ENCODE measurements around the gene CYYR1.

Gene CYYR1

DNA sequence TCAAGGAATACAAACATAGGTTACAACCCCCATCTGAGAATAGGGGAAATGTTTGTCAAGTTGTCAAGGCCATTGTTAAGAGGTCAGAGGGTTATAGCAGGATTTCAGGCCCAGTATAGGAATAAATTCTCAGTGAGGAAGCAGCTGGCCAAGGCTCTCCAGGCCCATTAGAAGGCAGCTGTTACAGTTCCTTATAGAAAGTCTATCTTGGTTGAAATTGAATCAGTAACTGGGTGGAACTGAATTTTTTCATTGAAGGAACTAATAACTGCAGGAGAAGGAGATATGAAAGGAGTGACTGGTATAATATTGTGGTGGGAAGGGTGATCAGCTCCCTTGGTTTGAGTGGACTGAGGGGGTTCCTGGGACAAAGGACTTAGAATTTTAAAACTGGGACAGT lies 134.1 kb downstream of the CYYR1 start:
- no peak for DNase-seq (ENCODE audit: low read depth in 4 of 4, low spot score in 1 of 4)

DNA sequence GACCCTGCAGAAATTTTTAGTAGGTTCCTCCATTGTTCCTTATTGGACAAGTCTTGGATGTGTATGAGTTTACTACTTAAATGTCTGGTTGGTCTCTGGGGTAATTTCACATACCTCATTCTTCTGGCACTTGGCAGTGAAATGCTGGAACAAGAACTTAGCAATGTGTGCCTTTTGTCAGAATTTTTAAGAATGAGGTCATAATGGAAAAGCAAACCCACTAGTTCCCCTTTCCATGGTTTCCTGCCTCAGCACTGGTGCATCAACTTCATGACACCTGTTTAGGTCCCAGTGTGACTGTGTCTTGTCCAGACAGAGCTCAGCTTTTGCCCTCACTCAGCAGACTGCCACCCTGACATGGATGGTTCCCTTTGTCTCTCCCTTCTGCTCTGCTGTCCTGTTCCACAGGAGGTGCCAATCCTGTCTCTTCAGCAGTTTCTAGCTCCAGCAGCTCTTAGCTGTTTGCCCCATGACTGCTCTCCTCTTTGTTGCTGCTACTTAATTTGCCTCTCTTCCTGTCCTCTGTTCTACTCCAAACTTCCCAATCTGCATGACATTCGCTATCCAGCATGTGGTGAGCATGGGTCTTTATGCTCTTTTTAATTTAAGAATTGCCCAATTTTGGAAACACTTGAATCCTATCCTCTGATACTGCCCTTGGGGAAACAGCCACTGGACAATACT lies 135.6 kb downstream of the CYYR1 start:
- DNase-seq (ENCODE audit: low read depth in 4 of 4, low spot score in 1 of 4) = no peak

DNA sequence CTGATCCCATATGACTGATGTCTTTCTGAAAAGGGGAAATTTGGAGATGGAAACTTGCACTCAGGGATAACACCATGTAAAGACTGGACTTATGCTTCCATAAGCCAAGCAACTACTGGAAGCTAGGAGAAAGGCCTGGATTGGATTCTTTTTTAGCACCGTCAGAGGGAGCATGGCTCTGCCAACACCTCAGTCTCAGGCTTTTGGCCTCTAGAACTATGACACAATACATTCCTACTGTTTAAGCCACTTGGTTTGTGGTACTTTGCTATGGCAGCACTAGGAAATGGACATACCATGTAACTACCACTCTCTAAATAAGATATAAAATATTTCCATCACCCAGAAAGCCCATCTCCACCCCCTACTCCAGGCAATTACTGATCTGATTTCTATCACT lies 139.7 kb downstream of the CYYR1 start:
- DNase-seq (ENCODE audit: low read depth in 4 of 4, low spot score in 1 of 4) = no peak

DNA sequence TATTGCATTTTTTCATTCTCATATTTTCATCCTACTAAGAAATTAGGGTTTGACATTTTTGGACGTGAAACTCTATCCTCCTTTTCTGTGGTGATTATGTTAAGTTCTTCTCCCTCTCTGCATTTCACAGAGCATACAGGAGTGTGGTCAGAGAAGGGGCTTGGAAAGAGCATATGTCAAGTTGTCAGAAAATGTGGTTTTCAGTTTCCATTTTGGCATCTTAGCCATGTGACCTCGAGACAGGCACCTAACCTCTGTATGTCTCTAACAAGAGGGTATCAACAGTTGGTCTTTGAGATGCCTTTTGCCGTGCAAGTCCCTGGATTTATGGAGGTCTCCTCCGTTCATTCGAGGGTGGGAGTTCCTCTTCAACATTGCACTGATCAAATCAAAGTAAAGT lies 140.7 kb downstream of the CYYR1 start:
- no peak for DNase-seq (ENCODE audit: low read depth in 4 of 4, low spot score in 1 of 4)

DNA sequence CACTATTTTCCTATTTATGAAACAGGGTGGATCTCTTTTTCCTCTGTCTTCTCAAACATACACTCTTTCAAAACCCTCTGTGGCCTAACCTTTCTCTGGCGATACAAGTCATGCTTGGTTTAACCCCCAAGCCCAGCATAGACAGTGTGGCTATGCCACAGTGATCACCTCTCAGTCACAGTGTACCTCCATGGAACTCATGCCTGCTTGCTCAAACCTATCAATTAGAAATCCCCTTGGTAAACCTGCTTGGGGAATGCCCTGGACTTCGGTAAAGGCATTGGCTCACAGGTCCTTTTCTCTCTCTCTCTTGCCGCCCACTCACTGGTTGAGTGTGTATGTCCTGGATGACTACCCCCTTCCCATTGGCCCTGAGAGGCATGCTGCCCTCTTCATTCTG lies 147.5 kb downstream of the CYYR1 start:
- no peak for DNase-seq (ENCODE audit: low read depth in 4 of 4, low spot score in 1 of 4)

DNA sequence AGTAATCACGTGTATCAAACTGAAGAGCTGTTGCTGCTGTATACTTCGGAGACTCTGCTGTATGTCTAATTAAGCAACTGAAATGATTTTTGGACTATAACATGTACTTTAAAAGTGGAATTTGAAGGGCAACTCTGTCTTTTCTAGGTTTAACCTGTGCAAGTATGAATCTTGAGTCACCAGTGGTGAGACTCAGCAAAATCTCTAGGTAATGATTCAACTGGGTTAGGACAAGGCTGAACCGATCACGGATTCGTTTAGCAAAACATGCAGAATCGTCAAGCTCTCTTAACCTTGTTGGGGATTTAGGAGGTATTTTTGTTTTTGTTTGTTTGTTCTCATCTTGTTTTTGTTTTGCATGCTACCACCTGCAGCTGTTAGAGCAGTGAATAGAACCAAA lies 149.6 kb downstream of the CYYR1 start:
- DNase-seq (ENCODE audit: low read depth in 4 of 4, low spot score in 1 of 4) = no peak

DNA sequence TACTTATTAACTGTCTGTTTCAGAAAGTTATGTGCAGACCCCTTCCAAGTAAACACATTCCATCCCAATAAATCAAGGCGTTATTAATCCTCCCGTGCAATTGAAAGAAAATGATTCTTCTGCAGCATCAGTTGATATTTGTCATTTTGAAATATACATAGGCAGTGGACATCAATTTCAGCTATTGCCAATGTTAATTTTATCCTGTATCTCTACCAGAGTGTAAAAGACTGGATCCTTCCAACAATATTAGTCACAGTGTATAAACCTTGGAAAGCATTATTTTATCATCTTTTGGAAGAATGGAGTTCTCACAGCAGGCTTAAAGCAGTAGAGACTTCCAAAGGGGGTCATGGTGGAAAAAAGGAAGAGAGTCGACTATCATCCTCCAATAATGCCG lies 150.4 kb downstream of the CYYR1 start:
- DNase-seq (ENCODE audit: low read depth in 4 of 4, low spot score in 1 of 4) = no peak

DNA sequence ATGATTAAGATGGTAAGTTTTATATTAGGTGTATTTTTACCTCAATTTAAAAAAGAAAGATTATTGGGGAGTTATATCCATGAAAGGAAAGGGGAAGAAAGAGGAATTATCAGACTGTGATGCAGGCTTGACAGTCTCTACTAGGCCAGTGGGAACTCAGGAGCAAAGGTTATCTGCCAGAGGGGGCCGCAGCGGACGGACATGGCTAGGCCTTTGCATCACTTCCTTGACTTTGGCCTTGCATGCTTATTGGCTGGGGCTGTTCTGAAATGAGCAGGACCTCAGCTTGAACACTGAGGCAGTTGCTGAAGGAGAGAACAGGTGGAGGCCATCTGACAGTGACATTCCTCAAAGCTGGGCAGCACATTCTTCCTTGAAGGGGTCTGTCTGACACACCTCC lies 150.9 kb downstream of the CYYR1 start:
- DNase-seq (ENCODE audit: low read depth in 4 of 4, low spot score in 1 of 4) = no peak

DNA sequence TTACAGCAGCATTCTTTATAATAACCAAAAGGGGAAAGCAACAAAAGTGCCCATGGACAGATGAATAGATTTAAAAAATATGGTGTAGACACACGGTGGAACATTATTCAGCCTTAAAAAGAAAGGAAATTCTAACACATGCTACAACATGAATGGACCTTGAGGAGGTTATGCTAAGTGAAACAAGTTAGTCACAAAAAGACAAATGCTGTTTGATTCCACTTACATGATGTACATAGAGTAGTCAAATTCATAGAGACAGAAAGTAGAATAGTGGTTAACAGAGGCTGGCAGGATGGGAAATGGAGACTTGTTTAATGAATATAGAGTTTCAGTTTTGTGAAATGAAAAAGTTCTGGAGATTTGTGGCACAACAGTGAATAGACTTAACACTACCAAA lies 151.4 kb downstream of the CYYR1 start:
- DNase-seq (ENCODE audit: low read depth in 4 of 4, low spot score in 1 of 4) = no peak

Measured in stimulated activated CD4-positive, alpha-beta T cell treated with anti-CD3 and anti-CD28 coated beads, Interleukin-1b, Interleukin-23, amount 100 ng/mL, for 24 hours (primary cell).